Loucy (cell line): ENCODE results near the gene DCTN2.

Experiments
- EZH2phosphoT487 ChIP-seq: fragments of 200-600 bp; IDR thresholded peaks from 2 replicates; pipeline ENCODE4 v1.6.1; 2018; ENCODE audit warnings: antibody characterized with exemption, mild to moderate bottlenecking, moderate library complexity, borderline replicate concordance
- TF ChIP-seq, protein P1 (sequence below): fragments of 200-600 bp; sonication (generic); conservative IDR thresholded peaks from 2 replicates; pipeline ENCODE4 v1.5.1; 2014; ENCODE audit warnings: mild to moderate bottlenecking, antibody characterized with exemption, low read length

GRCh38 chr12:57520053-57520818, 26.8 kb downstream of the DCTN2 start, which contains the start of gene DDIT3:
- TF ChIP-seq, protein P1, sequence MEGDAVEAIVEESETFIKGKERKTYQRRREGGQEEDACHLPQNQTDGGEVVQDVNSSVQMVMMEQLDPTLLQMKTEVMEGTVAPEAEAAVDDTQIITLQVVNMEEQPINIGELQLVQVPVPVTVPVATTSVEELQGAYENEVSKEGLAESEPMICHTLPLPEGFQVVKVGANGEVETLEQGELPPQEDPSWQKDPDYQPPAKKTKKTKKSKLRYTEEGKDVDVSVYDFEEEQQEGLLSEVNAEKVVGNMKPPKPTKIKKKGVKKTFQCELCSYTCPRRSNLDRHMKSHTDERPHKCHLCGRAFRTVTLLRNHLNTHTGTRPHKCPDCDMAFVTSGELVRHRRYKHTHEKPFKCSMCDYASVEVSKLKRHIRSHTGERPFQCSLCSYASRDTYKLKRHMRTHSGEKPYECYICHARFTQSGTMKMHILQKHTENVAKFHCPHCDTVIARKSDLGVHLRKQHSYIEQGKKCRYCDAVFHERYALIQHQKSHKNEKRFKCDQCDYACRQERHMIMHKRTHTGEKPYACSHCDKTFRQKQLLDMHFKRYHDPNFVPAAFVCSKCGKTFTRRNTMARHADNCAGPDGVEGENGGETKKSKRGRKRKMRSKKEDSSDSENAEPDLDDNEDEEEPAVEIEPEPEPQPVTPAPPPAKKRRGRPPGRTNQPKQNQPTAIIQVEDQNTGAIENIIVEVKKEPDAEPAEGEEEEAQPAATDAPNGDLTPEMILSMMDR = no peak
- TF ChIP-seq EZH2phosphoT487 = no peak
